PC-3 (cell line): ENCODE results near the gene TSGA10IP.

Source experiments
- EZH2 ChIP-seq: fragments of 300-600 bp; sonication (generic); IDR thresholded peaks from one replicate; pipeline ENCODE4 v1.6.1; 2017; ENCODE audit warnings: antibody characterized with exemption, mild to moderate bottlenecking, low read length; ENCODE audit not compliant: unreplicated experiment
- EZH2phosphoT487 ChIP-seq: fragments of 300-600 bp; sonication (generic); IDR thresholded peaks from 2 replicates; pipeline ENCODE4 v1.6.1; 2018; ENCODE audit warnings: mild to moderate bottlenecking, antibody characterized with exemption, low read length, borderline replicate concordance
- TF ChIP-seq, protein P1 (sequence below): fragments of 300-600 bp; sonication (generic); conservative IDR thresholded peaks from 2 replicates; pipeline ENCODE4 v1.5.1; 2017; ENCODE audit warnings: antibody characterized with exemption, low read depth, mild to moderate bottlenecking, low read length

DNA sequence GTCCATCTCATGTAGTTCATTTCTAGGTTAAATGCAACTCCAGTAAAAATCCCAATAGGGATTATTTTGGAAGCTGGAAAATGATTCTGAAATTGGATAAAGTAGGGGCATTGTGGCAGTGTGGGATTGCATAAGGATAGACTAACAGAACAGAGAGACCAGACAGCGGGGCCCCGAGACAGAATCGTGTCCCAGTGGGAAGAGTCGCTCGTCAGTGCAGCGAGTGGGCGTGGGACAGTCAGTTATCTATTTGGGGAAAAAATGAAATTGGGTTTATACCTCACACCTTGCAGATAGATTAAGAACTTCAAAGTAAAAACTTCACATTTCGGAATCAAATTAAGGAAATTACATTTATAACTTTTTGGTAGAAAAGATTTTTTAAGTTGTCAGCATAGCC, 26.8 kb downstream of the TSGA10IP start:
- TF ChIP-seq EZH2: no peak
- no peak for TF ChIP-seq EZH2phosphoT487
- TF ChIP-seq, protein P1, sequence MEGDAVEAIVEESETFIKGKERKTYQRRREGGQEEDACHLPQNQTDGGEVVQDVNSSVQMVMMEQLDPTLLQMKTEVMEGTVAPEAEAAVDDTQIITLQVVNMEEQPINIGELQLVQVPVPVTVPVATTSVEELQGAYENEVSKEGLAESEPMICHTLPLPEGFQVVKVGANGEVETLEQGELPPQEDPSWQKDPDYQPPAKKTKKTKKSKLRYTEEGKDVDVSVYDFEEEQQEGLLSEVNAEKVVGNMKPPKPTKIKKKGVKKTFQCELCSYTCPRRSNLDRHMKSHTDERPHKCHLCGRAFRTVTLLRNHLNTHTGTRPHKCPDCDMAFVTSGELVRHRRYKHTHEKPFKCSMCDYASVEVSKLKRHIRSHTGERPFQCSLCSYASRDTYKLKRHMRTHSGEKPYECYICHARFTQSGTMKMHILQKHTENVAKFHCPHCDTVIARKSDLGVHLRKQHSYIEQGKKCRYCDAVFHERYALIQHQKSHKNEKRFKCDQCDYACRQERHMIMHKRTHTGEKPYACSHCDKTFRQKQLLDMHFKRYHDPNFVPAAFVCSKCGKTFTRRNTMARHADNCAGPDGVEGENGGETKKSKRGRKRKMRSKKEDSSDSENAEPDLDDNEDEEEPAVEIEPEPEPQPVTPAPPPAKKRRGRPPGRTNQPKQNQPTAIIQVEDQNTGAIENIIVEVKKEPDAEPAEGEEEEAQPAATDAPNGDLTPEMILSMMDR: no peak
